GM19035 (cell line): ENCODE results near the gene RASSF4.
"Not testable (repeated sequence)": the region's sequence is repeated elsewhere in the genome, so short reads cannot be mapped to it uniquely, and the experiment has no call there.

Experiments used
- ATAC-seq: cut with Tn5 transposase; IDR thresholded peaks from one replicate; pipeline ENCODE4 v1.9.1; 2021; ENCODE audit not compliant: unreplicated experiment

The RASSF4 gene

DNA sequence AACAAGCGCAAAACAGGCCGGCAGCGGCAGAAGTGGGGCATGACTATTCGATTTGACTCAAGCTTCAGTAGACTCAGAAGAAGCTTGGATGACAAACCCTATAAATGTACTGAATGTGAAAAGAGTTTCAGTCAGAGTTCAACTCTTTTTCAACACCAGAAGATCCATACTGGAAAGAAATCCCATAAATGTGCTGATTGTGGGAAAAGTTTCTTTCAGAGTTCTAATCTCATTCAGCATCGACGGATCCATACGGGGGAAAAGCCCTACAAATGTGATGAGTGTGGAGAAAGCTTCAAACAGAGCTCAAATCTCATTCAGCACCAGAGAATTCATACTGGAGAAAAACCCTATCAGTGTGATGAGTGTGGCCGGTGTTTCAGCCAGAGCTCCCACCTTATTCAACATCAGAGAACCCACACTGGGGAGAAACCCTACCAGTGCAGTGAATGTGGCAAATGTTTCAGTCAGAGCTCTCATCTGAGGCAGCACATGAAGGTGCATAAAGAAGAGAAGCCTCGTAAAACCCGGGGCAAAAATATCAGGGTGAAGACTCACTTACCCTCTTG, 43.9 kb downstream of the RASSF4 start:
- ATAC-seq: no peak

DNA sequence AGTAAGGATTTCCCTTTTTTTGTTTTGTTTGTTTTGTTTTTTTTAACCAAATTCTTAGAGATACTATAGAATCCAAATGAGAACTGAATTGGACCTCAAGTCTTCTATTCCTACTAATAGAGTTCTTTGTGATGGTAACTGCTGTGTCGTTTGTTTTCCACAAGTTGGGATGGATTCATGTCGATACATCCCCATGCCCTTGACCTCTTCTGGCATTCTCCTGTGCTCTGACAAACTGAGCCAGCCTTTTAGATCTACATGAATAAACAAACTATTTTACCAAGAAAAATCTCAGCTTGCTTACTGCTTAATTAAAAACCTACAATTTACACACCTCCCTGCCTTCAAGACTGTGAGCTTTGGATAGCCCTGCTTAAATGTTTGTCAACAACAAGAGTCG, 45.1 kb downstream of the RASSF4 start:
- no peak for ATAC-seq

DNA sequence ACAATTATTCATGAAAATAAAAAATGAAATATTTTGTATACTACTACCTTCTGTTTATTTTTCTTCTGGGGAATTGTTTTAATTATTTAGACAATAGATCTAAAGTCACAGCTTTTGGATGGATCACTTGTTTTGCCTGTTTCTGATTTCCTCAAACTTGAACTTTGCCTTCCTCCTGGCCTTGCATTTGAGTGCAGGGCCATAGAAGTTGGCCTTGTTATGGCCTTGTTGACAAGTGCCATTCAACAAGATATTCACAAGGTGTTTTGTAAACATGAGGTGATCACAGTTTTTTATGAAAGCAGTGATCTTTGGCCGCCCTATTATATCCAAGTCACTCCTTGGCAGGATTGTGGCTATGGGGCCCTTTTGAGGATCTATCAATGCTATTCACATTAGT, 45.7 kb downstream of the RASSF4 start:
- ATAC-seq: no peak

DNA sequence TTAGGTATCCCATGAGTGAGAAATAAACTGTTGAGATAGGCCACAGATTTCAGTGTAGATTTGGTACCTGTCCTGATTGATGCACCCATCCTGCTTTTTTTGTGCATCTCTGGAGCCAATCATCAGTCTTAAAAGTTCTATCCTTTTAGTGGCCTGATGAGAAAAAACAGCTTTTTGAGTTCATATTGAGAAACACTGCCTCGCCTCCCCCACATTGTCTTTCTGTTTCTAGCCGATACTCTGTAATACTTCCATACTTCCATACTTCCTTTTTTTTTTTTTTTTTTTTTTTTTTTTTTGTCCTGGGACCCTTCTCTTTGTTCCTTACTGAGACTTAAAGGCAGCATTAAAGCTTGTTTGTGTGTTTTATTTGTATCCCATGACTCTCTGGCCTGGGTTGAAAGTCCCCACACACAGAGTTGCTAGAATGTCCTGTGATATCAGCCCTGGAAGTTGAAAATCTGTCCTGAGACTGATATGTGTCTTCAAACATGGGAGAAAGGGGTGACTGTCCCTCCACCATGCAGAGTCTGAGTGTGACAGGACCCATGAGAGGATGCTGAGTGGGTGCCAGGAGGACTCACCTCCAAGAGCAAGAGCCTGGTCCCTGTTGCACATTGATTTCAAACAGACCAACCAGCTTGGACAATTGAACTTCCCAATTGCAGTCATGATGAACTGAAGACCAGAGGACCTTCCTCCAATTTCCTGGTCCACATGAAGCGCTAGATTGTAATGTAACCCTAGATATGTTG, 46.9 kb downstream of the RASSF4 start:
- ATAC-seq: no peak

DNA sequence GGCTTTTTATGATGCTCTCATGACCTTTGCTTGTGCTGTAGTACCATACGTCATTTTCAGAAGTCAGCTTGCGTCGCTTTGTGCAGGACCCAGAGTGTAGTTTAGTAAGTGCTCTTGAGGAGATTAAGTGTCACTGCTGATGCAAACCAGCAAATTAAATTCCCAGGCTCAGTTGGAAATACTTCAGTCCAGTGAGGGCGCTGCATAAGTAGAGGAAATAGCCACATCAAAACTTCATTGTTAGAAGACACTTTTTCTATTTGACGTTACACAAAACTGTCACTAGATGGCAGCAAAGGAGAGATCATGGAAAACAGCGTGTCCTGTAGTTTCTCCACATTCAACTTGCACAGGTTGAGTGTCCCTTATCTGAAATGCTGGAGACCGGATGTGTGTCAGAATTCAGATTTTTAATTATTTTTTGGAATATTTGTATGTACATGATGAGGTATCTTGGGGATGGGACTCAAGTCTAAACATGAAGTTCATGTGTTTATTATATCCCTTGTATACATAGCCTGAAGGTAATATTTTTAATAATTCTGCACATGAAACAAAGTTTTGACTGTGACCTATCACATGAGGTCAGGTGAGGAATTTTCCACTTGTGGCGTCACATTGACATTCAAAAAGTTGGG, 49.0 kb downstream of the RASSF4 start:
- ATAC-seq: peak; percentile 88

DNA sequence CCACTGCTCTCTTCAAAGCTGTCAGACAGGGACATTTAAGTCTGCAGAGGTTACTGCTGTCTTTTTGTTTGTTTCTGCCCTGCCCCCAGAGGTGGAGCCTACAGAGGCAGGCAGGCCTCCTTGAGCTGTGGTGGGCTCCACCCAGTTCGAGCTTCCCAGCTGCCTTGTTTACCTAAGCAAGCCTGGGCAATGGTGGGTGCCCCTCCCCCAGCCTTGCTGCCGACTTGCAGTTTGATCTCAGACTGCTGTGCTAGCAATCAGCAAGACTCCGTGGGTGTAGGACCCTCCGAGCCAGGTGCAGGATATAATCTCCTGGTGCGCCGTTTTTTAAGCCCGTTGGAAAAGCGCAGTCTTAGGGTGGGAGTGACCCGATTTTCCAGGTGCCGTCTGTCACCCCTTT, 55.0 kb downstream of the RASSF4 start:
- ATAC-seq: not testable (repeated sequence)

DNA sequence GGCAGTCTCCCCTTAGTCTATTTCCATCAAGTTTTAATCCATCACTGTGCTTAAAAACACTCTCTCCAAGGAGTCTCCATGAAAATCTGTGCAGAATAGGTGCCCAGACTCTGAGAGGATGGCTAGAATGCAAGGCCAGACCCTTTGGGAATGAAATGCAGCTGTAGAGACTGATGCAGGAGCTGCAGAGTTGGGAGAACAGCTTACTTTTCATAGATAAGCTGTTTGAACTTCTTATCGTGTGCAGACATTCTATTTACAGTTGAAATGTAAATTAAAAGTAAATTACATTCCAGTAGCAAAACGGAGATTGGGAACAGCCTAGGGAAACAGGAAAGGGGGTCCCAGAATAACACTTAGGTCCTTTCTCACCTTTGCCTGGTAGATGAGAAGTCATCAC, 56.0 kb downstream of the RASSF4 start:
- no peak for ATAC-seq

DNA sequence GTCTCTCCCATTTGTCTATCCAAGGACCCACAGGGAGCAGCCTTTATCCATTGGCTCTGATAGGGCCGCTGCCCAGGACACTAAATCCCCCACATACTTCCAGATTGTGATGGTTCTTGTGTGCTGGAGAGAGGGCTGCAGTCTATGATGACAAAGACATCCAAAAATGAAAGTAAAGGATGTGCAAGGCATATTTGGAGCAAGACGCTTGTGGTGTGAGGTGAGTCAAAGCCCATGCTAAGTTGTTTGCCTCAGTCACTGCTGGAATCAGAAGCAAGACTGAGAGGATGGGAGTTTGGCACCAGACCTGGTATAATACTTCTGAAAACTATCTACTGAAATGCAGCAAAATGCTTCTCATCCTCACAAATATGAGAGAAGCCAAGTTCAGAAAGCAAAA, 63.8 kb downstream of the RASSF4 start:
- ATAC-seq: no peak

DNA sequence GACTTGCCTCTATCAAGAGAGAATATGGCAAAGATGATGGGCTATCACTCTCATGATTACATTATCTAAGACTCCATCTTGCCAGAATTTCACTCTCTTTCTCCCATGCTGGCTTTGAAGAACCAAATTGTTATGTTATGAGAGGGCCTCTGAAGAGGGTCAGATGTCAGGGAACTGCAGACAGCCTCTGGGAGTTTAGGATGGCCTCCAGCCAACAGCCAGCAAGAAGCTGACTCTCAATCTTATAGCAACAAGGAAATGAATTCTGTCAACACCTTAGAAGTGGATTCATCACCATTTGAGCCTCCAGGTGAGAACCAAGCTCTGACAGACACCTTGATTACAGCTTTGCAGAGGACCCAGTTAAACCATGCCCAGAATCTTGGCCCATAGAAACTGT, 74.7 kb downstream of the RASSF4 start:
- no peak for ATAC-seq

DNA sequence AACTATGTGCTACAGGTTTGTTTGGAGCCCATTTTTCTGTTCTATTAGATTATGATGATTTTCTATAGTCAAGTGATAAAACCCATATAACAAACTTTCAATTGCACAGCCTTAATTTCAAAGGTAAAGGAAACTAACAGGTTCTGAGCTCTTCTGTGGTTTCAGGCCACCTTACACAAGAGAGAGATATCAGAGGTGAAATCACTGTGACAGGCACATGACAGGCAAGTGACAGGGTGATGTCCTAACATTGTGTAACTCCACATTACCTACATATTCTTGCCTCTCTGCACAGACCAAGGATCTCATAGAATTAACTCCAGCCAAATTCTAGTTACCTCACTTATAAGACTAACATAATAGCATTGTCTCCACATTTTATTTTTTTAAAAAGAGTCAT, 76.1 kb downstream of the RASSF4 start:
- ATAC-seq: no peak

DNA sequence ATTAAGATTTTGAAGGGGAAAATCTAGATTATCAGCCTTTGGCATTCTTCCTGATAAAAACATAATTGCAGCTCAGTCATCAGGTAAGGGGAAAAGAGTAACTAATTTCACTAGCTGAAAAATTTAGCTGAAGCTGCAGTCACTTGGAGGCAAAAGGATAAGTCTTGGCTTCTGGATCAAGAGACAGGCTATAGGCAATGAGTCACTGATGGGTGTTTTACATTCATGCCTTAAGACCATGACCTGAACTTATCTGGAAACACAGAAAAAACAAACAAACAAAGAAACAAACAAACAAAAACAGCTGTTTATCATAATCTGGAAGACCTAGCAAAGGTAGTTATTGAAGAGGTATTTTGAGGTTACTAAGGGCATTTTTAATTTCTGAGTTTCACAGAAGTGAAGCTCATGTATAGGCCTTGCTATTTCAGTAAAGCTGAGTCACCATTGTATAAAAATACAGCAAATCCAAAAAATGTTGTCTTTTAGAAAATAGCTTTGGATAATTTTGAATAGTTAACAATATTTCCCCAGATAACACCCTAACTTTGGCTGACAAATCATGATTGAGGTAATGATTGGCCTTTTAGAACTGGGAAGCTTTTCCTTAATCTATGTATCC, 81.4 kb downstream of the RASSF4 start:
- no peak for ATAC-seq

DNA sequence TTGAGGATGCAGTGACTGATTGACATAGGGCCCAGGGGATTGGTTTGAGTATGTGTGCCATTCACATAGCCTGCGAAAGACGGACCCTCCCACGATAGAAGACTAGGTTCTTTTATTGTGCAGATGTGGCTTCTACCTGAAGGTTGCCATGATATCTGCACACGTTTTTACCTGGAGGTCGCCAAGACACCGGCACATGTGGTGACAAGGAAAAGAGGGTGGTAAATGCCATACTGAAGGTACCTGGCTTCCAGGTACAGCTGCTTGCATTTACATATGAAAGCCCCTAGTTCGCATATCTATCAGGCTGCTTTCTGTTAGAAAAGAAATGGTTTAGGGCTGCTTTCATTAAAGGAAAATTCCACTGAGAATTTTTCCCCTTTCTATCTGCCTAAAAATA, 84.7 kb downstream of the RASSF4 start:
- no peak for ATAC-seq
